Measurements from ENCODE around the gene WDR82. TPM values are rescaled to one million over a fixed set of nuclear protein-coding genes. Genes with fewer than 3 reads are reported as not detected.

The WDR82 gene
- total RNA-seq, 4 donors from 2014 or later, result 14.6 to 44.9 (median 40.8) TPM

- no peak for TF ChIP-seq EP300 (IDR thresholded peaks at IDR 0.05; ENCODE audit: low read depth)
- no peak for TF ChIP-seq POLR2A (IDR thresholded peaks at IDR 0.05)
- TF ChIP-seq, protein P1, sequence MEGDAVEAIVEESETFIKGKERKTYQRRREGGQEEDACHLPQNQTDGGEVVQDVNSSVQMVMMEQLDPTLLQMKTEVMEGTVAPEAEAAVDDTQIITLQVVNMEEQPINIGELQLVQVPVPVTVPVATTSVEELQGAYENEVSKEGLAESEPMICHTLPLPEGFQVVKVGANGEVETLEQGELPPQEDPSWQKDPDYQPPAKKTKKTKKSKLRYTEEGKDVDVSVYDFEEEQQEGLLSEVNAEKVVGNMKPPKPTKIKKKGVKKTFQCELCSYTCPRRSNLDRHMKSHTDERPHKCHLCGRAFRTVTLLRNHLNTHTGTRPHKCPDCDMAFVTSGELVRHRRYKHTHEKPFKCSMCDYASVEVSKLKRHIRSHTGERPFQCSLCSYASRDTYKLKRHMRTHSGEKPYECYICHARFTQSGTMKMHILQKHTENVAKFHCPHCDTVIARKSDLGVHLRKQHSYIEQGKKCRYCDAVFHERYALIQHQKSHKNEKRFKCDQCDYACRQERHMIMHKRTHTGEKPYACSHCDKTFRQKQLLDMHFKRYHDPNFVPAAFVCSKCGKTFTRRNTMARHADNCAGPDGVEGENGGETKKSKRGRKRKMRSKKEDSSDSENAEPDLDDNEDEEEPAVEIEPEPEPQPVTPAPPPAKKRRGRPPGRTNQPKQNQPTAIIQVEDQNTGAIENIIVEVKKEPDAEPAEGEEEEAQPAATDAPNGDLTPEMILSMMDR (IDR thresholded peaks at IDR 0.05), result no peak
- no peak for TF ChIP-seq POLR2AphosphoS5 (IDR thresholded peaks at IDR 0.05)
These were observed 27.5 kb upstream of the WDR82 start for GRCh38 chr3:52305926-52306325.

GRCh38 chr3:52303811-52304210 is 25.4 kb upstream of the WDR82 start:
- Histone ChIP-seq H3K9me3 (no peaks in the 10 kb centered on the region), H3K4me3 (no peak overlapping the region), H3K36me3 (no peaks in the 10 kb centered on the region), H3K27me3 (no peaks in the 10 kb centered on the region), H3K4me1 (peaks cover 0 to 30% (median 7%) of the 10 kb centered on the region in 4 donors), H3K27ac (no peak overlapping the region)
- DNase-seq, result no peak
- in situ Hi-C loops (cut with MboI; ENCODE audit: low pct_ligation_motif_present in 1 of 4, low pct_unique_long_range_greater_than_20kb in 1 of 4, low sequenced_read_pairs in 3 of 4) (no loop called here), intact Hi-C loops (cut with DNase I; ENCODE audit: low total_unique reads) (no loop called here)
- 95% methylated on average over 2 of the region's 2 CpGs; no CpG with 5 or more reads in 1 of the 2 donors for WGBS, 2 donors (ENCODE audit: low coverage in 1 of 2)
- TF ChIP-seq, protein P1 (IDR thresholded peaks at IDR 0.05), result no peak

More at GRCh38 chr3:52305926-52306325, 27.5 kb upstream of the WDR82 start:
- in situ Hi-C loops (cut with MboI; ENCODE audit: low pct_ligation_motif_present in 1 of 4, low pct_unique_long_range_greater_than_20kb in 1 of 4, low sequenced_read_pairs in 3 of 4), result no loop called here
- Histone ChIP-seq H3K9me3 (no peaks in the 10 kb centered on the region), H3K27ac (peak overlapping the region in 1 of 4 donors; percentile 12), H3K4me3 (no peak overlapping the region), H3K4me1 (peaks cover 0 to 25% (median 7%) of the 10 kb centered on the region in 4 donors), H3K36me3 (no peaks in the 10 kb centered on the region), H3K27me3 (no peaks in the 10 kb centered on the region)
- DNase-seq, result no peak
- WGBS, 2 donors (ENCODE audit: low coverage in 1 of 2), result 61 to 81% methylated on average over 3 to 5 of the region's 5 CpGs
- intact Hi-C loops (cut with DNase I; ENCODE audit: low total_unique reads), result no loop called here

- no peaks in the 10 kb centered on the region for H3K27me3 ChIP-seq
- no peak for DNase-seq
- no peaks in the 10 kb centered on the region for H3K36me3 ChIP-seq
- TF ChIP-seq EP300 (IDR thresholded peaks at IDR 0.05; ENCODE audit: low read depth), result no peak
- no peak for TF ChIP-seq POLR2A (IDR thresholded peaks at IDR 0.05)
- TF ChIP-seq, protein P1 (IDR thresholded peaks at IDR 0.05), result no peak
- no peak for TF ChIP-seq POLR2AphosphoS5 (IDR thresholded peaks at IDR 0.05)
- H3K4me3 ChIP-seq, result no peak overlapping the region
- H3K4me1 ChIP-seq, result peaks cover 0 to 30% (median 5%) of the 10 kb centered on the region in 4 donors
- in situ Hi-C loops (cut with MboI; ENCODE audit: low pct_ligation_motif_present in 1 of 4, low pct_unique_long_range_greater_than_20kb in 1 of 4, low sequenced_read_pairs in 3 of 4) (no loop called here), intact Hi-C loops (cut with DNase I; ENCODE audit: low total_unique reads) (no loop called here)
- H3K27ac ChIP-seq, result no peak overlapping the region
- WGBS, 2 donors (ENCODE audit: low coverage in 1 of 2), result 86% methylated on average over 12 of the region's 12 CpGs; no CpG with 5 or more reads in 1 of the 2 donors
- no peaks in the 10 kb centered on the region for H3K9me3 ChIP-seq
These were observed 24.1 kb upstream of the WDR82 start for GRCh38 chr3:52302426-52303145.

DNA sequence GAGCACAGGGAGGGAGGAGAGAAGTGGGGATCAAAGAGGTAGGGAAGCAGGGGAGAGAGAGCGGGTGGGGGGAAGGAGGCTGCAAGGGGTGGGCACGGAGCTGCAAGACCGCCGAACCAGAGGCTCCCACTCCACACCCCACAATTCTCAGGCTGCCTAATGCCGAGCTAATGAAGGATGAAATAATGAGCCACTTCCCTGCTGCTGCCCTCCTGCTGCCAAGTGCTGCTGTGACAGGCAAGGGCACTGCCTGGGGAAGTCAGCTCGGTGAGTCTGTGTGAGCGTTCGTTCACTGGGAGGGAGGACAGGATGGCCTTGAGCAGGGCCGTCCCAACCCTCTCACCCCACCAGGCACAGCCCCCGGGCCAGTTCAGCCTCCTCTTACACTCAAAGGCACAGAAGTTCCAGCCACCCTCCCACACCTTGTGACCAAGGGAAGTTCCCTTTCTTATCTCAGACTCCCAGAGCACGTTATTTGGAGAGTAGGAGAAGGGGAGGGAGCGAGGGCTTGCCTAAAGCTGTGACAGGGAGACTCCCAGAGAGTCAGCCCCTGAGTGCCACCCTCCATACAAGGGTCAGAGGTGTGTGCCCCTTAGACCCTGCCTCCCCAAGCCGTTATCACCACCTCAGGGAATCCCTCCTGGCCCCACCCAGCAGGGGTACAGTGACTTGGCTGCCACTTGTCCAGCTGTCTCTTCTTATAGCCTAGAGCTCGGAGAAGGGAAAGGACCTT is 21.6 kb upstream of the WDR82 start:
- Histone ChIP-seq H3K4me1 (peaks cover 0 to 4% (median 0%) of the 10 kb centered on the region in 4 donors), H3K9me3 (no peaks in the 10 kb centered on the region), H3K27me3 (no peaks in the 10 kb centered on the region), H3K27ac (no peak overlapping the region), H3K4me3 (no peak overlapping the region), H3K36me3 (no peaks in the 10 kb centered on the region)
- intact Hi-C loops (cut with DNase I; ENCODE audit: low total_unique reads), result loop anchor here (10.0 kb wide), 1 partner anchor 45 kb away; no protein-coding TSS in a partner anchor
- DNase-seq, result no peak
- in situ Hi-C loops (cut with MboI; ENCODE audit: low pct_ligation_motif_present in 1 of 4, low pct_unique_long_range_greater_than_20kb in 1 of 4, low sequenced_read_pairs in 3 of 4), result no loop called here
- WGBS, 2 donors (ENCODE audit: low coverage in 1 of 2), result 41% methylated on average over 14 of the region's 14 CpGs; no CpG with 5 or more reads in 1 of the 2 donors
- TF ChIP-seq POLR2A (IDR thresholded peaks at IDR 0.05) (no peak), EP300 (IDR thresholded peaks at IDR 0.05; ENCODE audit: low read depth) (no peak), POLR2AphosphoS5 (IDR thresholded peaks at IDR 0.05) (no peak)
- TF ChIP-seq, protein P1 (IDR thresholded peaks at IDR 0.05), result no peak
